SK-N-SH (cell line): ENCODE results near the gene GLB1L3. TPM values are rescaled to one million over a fixed set of nuclear protein-coding genes. Genes with fewer than 3 reads are reported as not detected.
"Not testable (repeated sequence)": the region's sequence is repeated elsewhere in the genome, so short reads cannot be mapped to it uniquely, and the experiment has no call there.

Source experiments
- CTCF ChIA-PET: fragments of 300-600, 350-600 bp; formaldehyde crosslinking; extraction: SDS; loops from one replicate; lab custom pipeline; 2021; lab: Yijun Ruan, JAX
- POLR2A ChIA-PET: fragments of 350-600 bp; sonication (Branson Sonifier 250); formaldehyde crosslinking; extraction: SDS; loops from one replicate; lab custom pipeline; 2020; ENCODE audit warnings: antibody characterized with exemption, inconsistent platforms; lab: Yijun Ruan, JAX
- DNase-seq: peaks from one replicate; pipeline ENCODE4 v3.0.0; 2012
- H2AFZ ChIP-seq: fragments of 200-600 bp; sonication (generic); 2 replicates; pipeline ENCODE4 v1.8.1; 2016; ENCODE audit warnings: antibody characterized with exemption, mild to moderate bottlenecking, low read depth
- H3F3A ChIP-seq: fragments of 200-600 bp; sonication (generic); replicated peaks from 2 replicates; pipeline ENCODE3; 2016; ENCODE audit warnings: antibody characterized with exemption, mild to moderate bottlenecking; ENCODE audit not compliant: insufficient read depth
- H3K27ac ChIP-seq, 2 experiments: fragments of 200-500 bp in 1 of 2; fragments of 200-600 bp in 1 of 2; sonication (Bioruptor generic) in 1 of 2; sonication (generic), shearing (Covaris generic) in 1 of 2; 2 replicates each; pipeline versions ENCODE4 v1.5.1 to v1.6.1; 2014 to 2016; ENCODE audit warnings: low read depth in 2 of 2, inconsistent platforms in 1 of 2, low read length in 1 of 2, mild to moderate bottlenecking in 1 of 2, mixed read lengths in 1 of 2
- H3K27me3 ChIP-seq: fragments of 200-600 bp; sonication (generic), shearing (Covaris generic); 2 replicates; pipeline ENCODE4 v1.6.1; 2016; ENCODE audit warnings: mixed run types; ENCODE audit not compliant: insufficient read depth
- H3K36me3 ChIP-seq, 2 experiments: fragments of 200-500 bp in 1 of 2; fragments of 200-600 bp in 1 of 2; sonication (Bioruptor generic) in 1 of 2; sonication (generic) in 1 of 2; replicated peaks in 1 of 2; 2 replicates each; pipeline versions ENCODE3 to v1.5.1; 2014 to 2016; ENCODE audit warnings: low read length in 1 of 2, mild to moderate bottlenecking in 1 of 2; ENCODE audit not compliant: insufficient read depth in 2 of 2, control insufficient read depth in 1 of 2
- H3K4me1 ChIP-seq, 2 experiments: fragments of 200-500 bp in 1 of 2; fragments of 200-600 bp in 1 of 2; sonication (Bioruptor generic) in 1 of 2; sonication (generic), shearing (Covaris generic) in 1 of 2; 2 replicates each; pipeline versions ENCODE4 v1.5.1 to v1.6.1; 2014 to 2016; ENCODE audit warnings: low read depth in 1 of 2, low read length in 1 of 2, mixed run types in 1 of 2; ENCODE audit not compliant: insufficient read depth in 2 of 2, control insufficient read depth in 1 of 2
- H3K4me2 ChIP-seq: fragments of 200-600 bp; sonication (generic), shearing (Covaris generic); 2 replicates; pipeline ENCODE4 v1.6.1; 2017; ENCODE audit warnings: mixed run types
- H3K4me3 ChIP-seq, 2 experiments: fragments of 200-500 bp in 1 of 2; fragments of 200-600 bp in 1 of 2; sonication (Bioruptor generic) in 1 of 2; sonication (generic), shearing (Covaris generic) in 1 of 2; 2 replicates each; pipeline versions ENCODE4 v1.5.1 to v1.8.1; 2014 to 2016; ENCODE audit warnings: low read depth in 2 of 2, inconsistent platforms in 1 of 2, low read length in 1 of 2, mild to moderate bottlenecking in 1 of 2, mixed read lengths in 1 of 2, moderate library complexity in 1 of 2
- H3K79me2 ChIP-seq: fragments of 200-600 bp; sonication (generic); 2 replicates; pipeline ENCODE4 v1.8.1; 2017; ENCODE audit warnings: mild to moderate bottlenecking; ENCODE audit not compliant: insufficient read depth
- H3K9ac ChIP-seq: fragments of 200-600 bp; sonication (generic); 2 replicates; pipeline ENCODE4 v1.6.1; 2017; ENCODE audit warnings: mixed run types
- H3K9me2 ChIP-seq: fragments of 200-600 bp; sonication (generic); 2 replicates; pipeline ENCODE4 v1.6.1; 2017; ENCODE audit warnings: mixed run types
- H3K9me3 ChIP-seq: fragments of 200-600 bp; sonication (generic); 2 replicates; pipeline ENCODE4 v1.6.1; 2017; ENCODE audit warnings: mixed run types, mild to moderate bottlenecking, moderate library complexity
- H4K20me1 ChIP-seq: fragments of 200-600 bp; sonication (generic); 2 replicates; pipeline ENCODE4 v1.6.1; 2017; ENCODE audit warnings: mild to moderate bottlenecking, mixed run types; ENCODE audit not compliant: insufficient read depth
- CHD2 ChIP-seq: fragments of 150-350 bp; IDR thresholded peaks from 2 replicates; pipeline ENCODE4 v1.6.1; 2018; ENCODE audit warnings: low read length; ENCODE audit not compliant: partially characterized antibody
- EP300 ChIP-seq, 2 experiments: IDR thresholded peaks; 2 replicates each; pipeline versions ENCODE4 v1.4.0 to v1.6.1; 2012; ENCODE audit warnings: borderline replicate concordance in 1 of 2, low read depth in 1 of 2, low read length in 1 of 2
- EZH2phosphoT487 ChIP-seq: fragments of 200-600 bp; sonication (generic); IDR thresholded peaks from 2 replicates; pipeline ENCODE4 v1.6.1; 2017; ENCODE audit warnings: low read depth, mixed run types, mild to moderate bottlenecking, antibody characterized with exemption, moderate library complexity, borderline replicate concordance
- FOSL2 ChIP-seq: IDR thresholded peaks from 2 replicates; pipeline ENCODE4 v1.4.0; 2012; ENCODE audit warnings: low read depth, mild to moderate bottlenecking, moderate library complexity, borderline replicate concordance
- FOXJ3 ChIP-seq: sonication (generic); formaldehyde crosslinking; IDR thresholded peaks from 2 replicates; pipeline ENCODE4 v1.5.1; 2020; ENCODE audit warnings: mild to moderate bottlenecking, missing genetic modification reagents
- GABPA ChIP-seq: IDR thresholded peaks from 2 replicates; pipeline ENCODE4 v1.4.0; 2012; ENCODE audit warnings: low read depth, mild to moderate bottlenecking
- JUND ChIP-seq: IDR thresholded peaks from 2 replicates; pipeline ENCODE4 v1.4.0; 2012
- MXI1 ChIP-seq: IDR thresholded peaks from 2 replicates; pipeline ENCODE4 v1.6.1; 2012; ENCODE audit warnings: mild to moderate bottlenecking, low read depth, low read length, improper control_type of control experiment
- NFIC ChIP-seq: IDR thresholded peaks from 2 replicates; pipeline ENCODE4 v1.4.0; 2012; ENCODE audit warnings: borderline replicate concordance
- NRF1 ChIP-seq: IDR thresholded peaks from 2 replicates; pipeline ENCODE4 v1.6.1; 2012; ENCODE audit warnings: low read depth, mild to moderate bottlenecking, low read length
- RAD21 ChIP-seq: IDR thresholded peaks from 2 replicates; pipeline ENCODE4 v1.6.1; 2012; ENCODE audit warnings: mild to moderate bottlenecking, low read length
- RCOR1 ChIP-seq: fragments of 150-350 bp; IDR thresholded peaks from 2 replicates; pipeline ENCODE4 v1.6.1; 2017; ENCODE audit warnings: antibody characterized with exemption, low read length
- RXRA ChIP-seq: IDR thresholded peaks from 2 replicates; pipeline ENCODE4 v1.4.0; 2012; ENCODE audit warnings: low read depth, mild to moderate bottlenecking, borderline replicate concordance
- TAF1 ChIP-seq: IDR thresholded peaks from 2 replicates; pipeline ENCODE4 v1.6.1; 2012; ENCODE audit warnings: low read depth, mild to moderate bottlenecking, low read length, moderate library complexity, borderline replicate concordance
- TCF12 ChIP-seq: IDR thresholded peaks from 2 replicates; pipeline ENCODE4 v1.4.0; 2012
- WGBS: methylation state at CpG from one replicate; pipeline ENCODE4 v1.1.6; 2017; ENCODE audit warnings: low lambda C conversion rate; 5-methylcytosine and 5-hydroxymethylcytosine counted together
- polyA plus RNA-seq, 3 experiments: library from polyadenylated mRNA; depleted of rRNA; stranded (reverse); fragments of >200 nt; gene quantifications; 2 replicates each; pipeline ENCODE4 v1.2.3, GENCODE V29; 2012
- TF ChIP-seq, protein P1 (sequence below): IDR thresholded peaks from 2 replicates; pipeline ENCODE4 v1.4.0; 2012; ENCODE audit warnings: low read depth
- TF ChIP-seq, protein P2 (sequence below): fragments of 150-350 bp; IDR thresholded peaks from 2 replicates; pipeline ENCODE4 v1.6.1; 2017; ENCODE audit warnings: antibody characterized with exemption, low read length, low read depth, borderline replicate concordance

The GLB1L3 gene
- polyA plus RNA-seq, 1 of the 3 experiments (the other 2 are of a cell fraction), result not detected

DNA sequence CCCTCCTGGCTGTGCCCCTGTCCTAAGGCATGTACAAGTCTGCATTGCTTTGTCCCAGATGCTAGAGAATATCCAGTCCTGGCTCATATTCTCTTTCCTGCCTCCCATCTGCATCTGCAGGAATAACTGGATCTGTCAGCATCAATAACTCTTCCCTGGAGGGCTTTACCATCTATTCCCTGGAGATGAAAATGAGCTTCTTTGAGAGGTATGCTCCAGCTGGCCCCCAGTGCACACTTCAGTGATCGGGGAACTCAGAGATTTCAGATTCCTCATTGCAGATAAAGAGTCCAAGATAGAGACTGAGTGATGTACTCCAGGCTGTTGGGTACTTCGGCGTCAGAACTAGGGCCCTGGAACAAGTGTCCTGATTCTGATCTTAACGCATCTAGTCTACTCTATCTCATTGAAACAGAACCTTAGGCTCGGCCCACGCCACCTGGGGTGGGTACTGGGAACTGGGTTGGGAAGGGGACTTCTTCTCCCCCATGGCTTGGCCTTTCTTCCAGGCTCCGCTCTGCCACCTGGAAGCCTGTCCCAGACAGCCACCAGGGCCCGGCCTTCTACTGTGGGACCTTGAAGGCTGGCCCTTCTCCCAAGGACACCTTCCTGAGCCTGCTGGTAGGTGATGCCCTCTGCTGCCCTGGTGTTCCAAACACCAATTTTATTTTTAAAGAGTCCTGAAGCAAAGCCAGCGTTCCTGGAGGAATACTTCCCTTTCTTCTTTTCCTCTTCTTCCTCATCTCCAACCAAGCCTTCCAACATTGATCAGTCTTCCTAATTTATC, 37.8 kb downstream of the GLB1L3 start:
- H3K9ac ChIP-seq, result no peak overlapping the region
- WGBS, result 53% methylated on average over 8 of the region's 9 CpGs
- POLR2A ChIA-PET, result no interaction called here

DNA sequence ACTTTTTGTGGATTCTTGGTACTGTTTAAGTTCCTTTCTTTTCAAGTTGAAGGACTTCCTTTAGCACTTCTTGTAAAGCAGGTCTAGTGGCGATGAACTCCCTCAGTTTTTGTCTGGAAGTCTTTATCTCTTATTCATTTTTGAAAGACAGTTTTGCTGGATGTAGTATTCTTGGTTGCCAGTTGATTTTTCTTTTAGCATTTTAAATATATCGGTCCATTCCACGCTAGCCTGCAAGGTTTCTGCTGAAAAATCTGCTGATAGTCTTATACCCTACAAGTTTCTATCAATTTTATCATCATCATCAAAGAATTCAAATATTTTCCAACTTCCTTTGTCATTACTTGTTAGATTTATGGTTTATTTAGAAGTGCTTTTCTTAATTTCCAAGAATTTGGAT, 40.9 kb downstream of the GLB1L3 start:
- no peaks in the 10 kb centered on the region for H3K9me3 ChIP-seq
- no peak for DNase-seq
- no peaks in the 10 kb centered on the region for H3K9me2 ChIP-seq
- no peak overlapping the region for H2AFZ ChIP-seq
- H4K20me1 ChIP-seq, result no peaks in the 10 kb centered on the region
- no peaks in the 10 kb centered on the region for H3K79me2 ChIP-seq
- ChIA-PET POLR2A (no interaction called here), CTCF (interaction anchor here (1.2 kb wide), 1 partner anchor 55 kb away, joined by 3 read pairs; no protein-coding TSS in a partner anchor)
- no peak overlapping the region for H3K4me3 ChIP-seq
- H3F3A ChIP-seq, result no peaks in the 10 kb centered on the region
- H3K4me2 ChIP-seq, result no peak overlapping the region
- no peak overlapping the region for H3K9ac ChIP-seq
- H3K36me3 ChIP-seq, result no peaks in the 10 kb centered on the region
- WGBS, result 45% methylated on average over 3 of the region's 3 CpGs
- H3K27ac ChIP-seq, result no peak overlapping the region
- H3K4me1 ChIP-seq, result no peaks in the 10 kb centered on the region; a peak in 1 of 4 replicates
- TF ChIP-seq EP300 (IDR thresholded peaks at IDR 0.05; ENCODE audit: borderline replicate concordance in 1 of 2, low read depth in 1 of 2, low read length in 1 of 2), result no peak
- TF ChIP-seq FOXJ3 (CRISPR knock-in tag), result no peak
- TF ChIP-seq, protein P1, sequence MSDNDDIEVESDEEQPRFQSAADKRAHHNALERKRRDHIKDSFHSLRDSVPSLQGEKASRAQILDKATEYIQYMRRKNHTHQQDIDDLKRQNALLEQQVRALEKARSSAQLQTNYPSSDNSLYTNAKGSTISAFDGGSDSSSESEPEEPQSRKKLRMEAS, result no peak
- TF ChIP-seq, protein P2, sequence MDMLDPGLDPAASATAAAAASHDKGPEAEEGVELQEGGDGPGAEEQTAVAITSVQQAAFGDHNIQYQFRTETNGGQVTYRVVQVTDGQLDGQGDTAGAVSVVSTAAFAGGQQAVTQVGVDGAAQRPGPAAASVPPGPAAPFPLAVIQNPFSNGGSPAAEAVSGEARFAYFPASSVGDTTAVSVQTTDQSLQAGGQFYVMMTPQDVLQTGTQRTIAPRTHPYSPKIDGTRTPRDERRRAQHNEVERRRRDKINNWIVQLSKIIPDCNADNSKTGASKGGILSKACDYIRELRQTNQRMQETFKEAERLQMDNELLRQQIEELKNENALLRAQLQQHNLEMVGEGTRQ, result no peak
- no peak for TF ChIP-seq JUND
- no peak for TF ChIP-seq CHD2
- no peak for TF ChIP-seq NFIC
- no peak for TF ChIP-seq GABPA
- TF ChIP-seq FOSL2, result no peak
- TF ChIP-seq RXRA, result no peak
- TF ChIP-seq MXI1, result no peak
- TF ChIP-seq TAF1, result no peak
- TF ChIP-seq EZH2phosphoT487, result no peak
- no peak for TF ChIP-seq RCOR1
- TF ChIP-seq NRF1, result no peak
- H3K27me3 ChIP-seq, result no peaks in the 10 kb centered on the region

More for the DNA sequence above, 37.8 kb downstream of the GLB1L3 start:
- Histone ChIP-seq H3K36me3 (no peaks in the 10 kb centered on the region), H3K27me3 (no peaks in the 10 kb centered on the region), H3K4me1 (no peaks in the 10 kb centered on the region; a peak in 1 of 4 replicates), H3K9me3 (no peaks in the 10 kb centered on the region), H3K4me2 (no peak overlapping the region), H3K9me2 (no peaks in the 10 kb centered on the region), H4K20me1 (no peaks in the 10 kb centered on the region), H2AFZ (no peak overlapping the region), H3F3A (no peaks in the 10 kb centered on the region), H3K4me3 (no peak overlapping the region), H3K79me2 (no peaks in the 10 kb centered on the region), H3K27ac (no peak overlapping the region)
- TF ChIP-seq EP300 (IDR thresholded peaks at IDR 0.05; ENCODE audit: borderline replicate concordance in 1 of 2, low read depth in 1 of 2, low read length in 1 of 2) (no peak), RAD21 (no peak), TCF12 (no peak)
- CTCF ChIA-PET, result no interaction called here
- no peak for DNase-seq

DNA sequence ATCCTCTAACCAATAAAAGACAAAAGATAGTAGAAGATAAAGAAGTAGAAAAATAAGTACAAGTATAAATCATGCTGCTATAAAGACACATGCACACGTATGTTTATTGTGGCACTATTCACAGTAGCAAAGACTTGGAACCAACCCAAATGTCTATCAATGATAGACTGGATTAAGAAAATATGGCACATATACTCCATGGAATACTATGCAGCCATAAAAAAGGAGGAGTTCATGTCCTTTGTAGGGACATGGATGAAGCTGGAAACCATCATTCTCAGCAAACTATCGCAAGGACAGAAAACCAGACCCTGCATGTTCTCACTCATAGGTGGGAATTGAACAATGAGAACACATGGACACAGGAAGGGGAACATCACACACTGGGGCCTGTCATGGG, 45.2 kb downstream of the GLB1L3 start:
- H3K79me2 ChIP-seq, H4K20me1 ChIP-seq, H3K9me3 ChIP-seq, H3F3A ChIP-seq, H3K36me3 ChIP-seq, H3K27me3 ChIP-seq, H2AFZ ChIP-seq, CTCF ChIA-PET, H3K27ac ChIP-seq, H3K4me2 ChIP-seq, H3K9me2 ChIP-seq, H3K4me3 ChIP-seq, H3K9ac ChIP-seq, H3K4me1 ChIP-seq, POLR2A ChIA-PET, DNase-seq: not testable (repeated sequence)
- 53% methylated on average over 2 of the region's 2 CpGs for WGBS
